GM12878 (cell line): ENCODE results near the gene LAMA5. TPM values are rescaled to one million over a fixed set of nuclear protein-coding genes. Genes with fewer than 3 reads are reported as not detected.

Experiments used
- ATAC-seq: fragments of 200-7000 bp; cut with Tn5 transposase; 3 replicates; pipeline ENCODE4 v1.9.1; 2020; ENCODE audit warnings: mild to moderate bottlenecking, moderate library complexity
- BruUV-seq: library from RNA; stranded (reverse); fragments of 400-500 nt; replicated peaks from 2 replicates; lab custom pipeline; 2021; lab: Mats Ljungman, UMichigan
- CTCF ChIA-PET: fragments of 300-600 bp; sonication (Branson Sonifier 250); formaldehyde crosslinking; extraction: SDS; loops from one replicate; lab custom pipeline; 2021; ENCODE audit warnings: inconsistent platforms; lab: Yijun Ruan, JAX
- POLR2A ChIA-PET: fragments of 350-600 bp; formaldehyde crosslinking; extraction: SDS; loops from one replicate; lab custom pipeline; 2021; ENCODE audit warnings: inconsistent platforms; lab: Charles Lee
- RAD21 ChIA-PET: fragments of 300-600 bp; sonication (Branson Sonifier 250); formaldehyde crosslinking; loops from one replicate; lab custom pipeline; 2023; ENCODE audit warnings: antibody characterized with exemption; ENCODE audit not compliant: unreplicated experiment; lab: Charles Lee
- SMC1A ChIA-PET: fragments of 300-600 bp; sonication (Branson Sonifier 250); formaldehyde crosslinking; loops from one replicate; lab custom pipeline; 2023; ENCODE audit not compliant: unreplicated experiment, uncharacterized antibody; lab: Charles Lee
- DNase-seq: peaks from one replicate; pipeline ENCODE4 v3.0.0-alpha.2; 2011; ENCODE audit warnings: low read depth, low spot score
- FAIRE-seq: peaks from 3 replicates; lab custom pipeline; 2011; peaks lifted over from hg19 to GRCh38; lab: Jason Lieb, UNC
- H2AFZ ChIP-seq: 2 replicates; pipeline ENCODE4 v1.6.0; 2011; ENCODE audit warnings: low read depth, low read length, control low read depth; ENCODE audit not compliant: control insufficient read depth
- H3K27ac ChIP-seq: 2 replicates; pipeline ENCODE4 v1.5.1; 2011; ENCODE audit warnings: control low read depth; ENCODE audit not compliant: control insufficient read depth, insufficient read depth
- H3K27me3 ChIP-seq, 2 experiments: replicated peaks in 1 of 2; 2 replicates each; pipeline versions ENCODE4 v1.6.0 to v1.6.1; 2011; ENCODE audit warnings: low read length in 1 of 2; ENCODE audit not compliant: control insufficient read depth in 2 of 2, insufficient read depth in 2 of 2
- H3K36me3 ChIP-seq, 2 experiments: 2 replicates each; pipeline ENCODE4 v1.5.1; 2011; ENCODE audit warnings: low read length in 1 of 2; ENCODE audit not compliant: control insufficient read depth in 2 of 2, insufficient read depth in 2 of 2
- H3K4me1 ChIP-seq: 2 replicates; pipeline ENCODE4 v1.6.1; 2011; ENCODE audit warnings: mild to moderate bottlenecking, low read length, moderate library complexity, mixed read lengths; ENCODE audit not compliant: control insufficient read depth, insufficient read depth
- H3K4me2 ChIP-seq: 2 replicates; pipeline ENCODE4 v1.6.0; 2011; ENCODE audit warnings: control low read depth; ENCODE audit not compliant: control insufficient read depth, insufficient read depth
- H3K4me3 ChIP-seq: fragments of 200-600 bp; sonication (generic); 2 replicates; pipeline ENCODE4 v1.5.1; 2016
- H3K79me2 ChIP-seq: 2 replicates; pipeline ENCODE4 v1.6.0; 2011; ENCODE audit warnings: low read length; ENCODE audit not compliant: control insufficient read depth, insufficient read depth
- H3K9ac ChIP-seq: 2 replicates; pipeline ENCODE4 v1.8.0; 2011; ENCODE audit warnings: low read length, control low read depth, mixed read lengths; ENCODE audit not compliant: control insufficient read depth, insufficient read depth
- H3K9me3 ChIP-seq: replicated peaks from 3 replicates; pipeline ENCODE4 v1.5.1; 2011; ENCODE audit warnings: mild to moderate bottlenecking, low read length; ENCODE audit not compliant: control insufficient read depth, insufficient read depth
- H4K20me1 ChIP-seq: 2 replicates; pipeline ENCODE4 v1.6.0; 2011; ENCODE audit not compliant: control insufficient read depth, insufficient read depth
- E2F8 ChIP-seq: fragments of 450-650 bp; IDR thresholded peaks from 2 replicates; pipeline ENCODE4 v1.6.1; 2018; ENCODE audit warnings: mild to moderate bottlenecking, low read depth, moderate library complexity; ENCODE audit not compliant: partially characterized antibody
- ESRRA ChIP-seq: IDR thresholded peaks from 2 replicates; pipeline ENCODE4 v1.6.1; 2012; ENCODE audit warnings: mild to moderate bottlenecking, low read length, improper control_type of control experiment
- HCFC1 ChIP-seq: fragments of 150-350 bp; IDR thresholded peaks from 2 replicates; pipeline ENCODE4 v1.6.1; 2014; ENCODE audit warnings: low read length
- POLR2A ChIP-seq: IDR thresholded peaks from 2 replicates; pipeline ENCODE4 v1.6.1; 2011; ENCODE audit warnings: low read depth, mild to moderate bottlenecking, low read length
- WGBS: methylation state at CpG from one replicate; pipeline ENCODE4 v1.1.6; 2016; ENCODE audit warnings: low lambda C conversion rate; ENCODE audit not compliant: insufficient replicate concordance, insufficient coverage; ENCODE audit errors: missing lambda C conversion rate; 5-methylcytosine and 5-hydroxymethylcytosine counted together
- in situ Hi-C: fragments of 300-500 bp; cut with MboI; formaldehyde crosslinking; loops from 9 replicates; pipeline ENCODE4 v1.14.3; 2018; ENCODE audit warnings: mixed read lengths
- intact Hi-C: fragments of 100-400 bp; cut with micrococcal nuclease; formaldehyde crosslinking; loops from one replicate; pipeline ENCODE4 v1.14.2; 2022; ENCODE audit not compliant: unreplicated experiment
- polyA plus RNA-seq, 11 experiments: library from polyadenylated mRNA; depleted of rRNA in 4 of 11; unstranded in 6 of 11; stranded (reverse) in 5 of 11; fragments of >200 nt; fragmentation: Nextera tagmentation in 4 of 11; fragmentation: Illumina TruSeq in 1 of 11; extraction: Ambion mirVana in 4 of 11; extraction: Trizol in 1 of 11; gene quantifications; 1 replicate in 1 of 11; 2 replicates in 10 of 11; pipeline versions ENCODE4 v1.2.1 to v1.2.3, GENCODE V29; 2011 to 2016; ENCODE audit warnings: inconsistent platforms in 2 of 11, missing spikeins in 2 of 11, low read depth in 1 of 11
- total RNA-seq, 4 experiments: library from RNA; depleted of rRNA in 3 of 4; stranded (reverse); fragments of >200 nt in 3 of 4; fragmentation: Illumina TruSeq in 1 of 4; extraction: Trizol in 1 of 4; gene quantifications; 2 replicates each; pipeline versions ENCODE4 v1.2.1 to v1.2.3, GENCODE V29; 2013 to 2021

Gene LAMA5
- total and polyA plus RNA-seq, 10 of the 15 experiments (the other 5 are each of a cell fraction or from before 2014, with no cell fraction given): 0.09 to 3.1 (median 1.6) TPM; not detected in 3

- SMC1A ChIA-PET: interaction anchor here (0.6 kb wide), 1 partner anchor 11 kb away, joined by 3 read pairs; no protein-coding TSS in a partner anchor
- Histone ChIP-seq H3K4me1 (peaks cover 3% of the 10 kb centered on the region; the same call in 1 of the 2 replicates), H3K79me2 (peaks cover 18% of the 10 kb centered on the region), H2AFZ (no peak overlapping the region), H3K27ac (no peak overlapping the region), H3K36me3 (peaks cover 9 to 13% of the 10 kb centered on the region in 2 experiments), H4K20me1 (no peaks in the 10 kb centered on the region), H3K9ac (no peak overlapping the region)
- intact Hi-C loops: no loop called here
- in situ Hi-C loops: loop anchor here (25.0 kb wide), 1 partner anchor 380 kb away; no protein-coding TSS in a partner anchor
- CTCF ChIA-PET: no interaction called here
- POLR2A ChIA-PET: no interaction called here
- 92% methylated on average over 21 of the region's 21 CpGs for WGBS
- RAD21 ChIA-PET: no interaction called here
- no peak for FAIRE-seq
- TF ChIP-seq POLR2A: peak; percentile 48; the same call in 1 of the 2 replicates
- no peak for TF ChIP-seq E2F8
- no peak for TF ChIP-seq ESRRA
- TF ChIP-seq HCFC1: no peak
- TF ChIP-seq, all 136 proteins: peak for 1
- no peak overlapping the region for H3K4me2 ChIP-seq
- no peak for DNase-seq
- no peak overlapping the region for H3K4me3 ChIP-seq
- no peak for ATAC-seq
- BruUV-seq: no TSS peak
- H3K27me3 ChIP-seq: no peaks in the 10 kb centered on the region
- no peaks in the 10 kb centered on the region for H3K9me3 ChIP-seq
Measured at GRCh38 chr20:62392621-62393334, 25.7 kb upstream of the LAMA5 start.
